OCI-M1 (cell line): ENCODE results near the gene CSNK1A1.
"Not testable (repeated sequence)": the region's sequence is repeated elsewhere in the genome, so short reads cannot be mapped to it uniquely, and the experiment has no call there.

Source experiments
- DNase-seq: peaks from one replicate; lab custom pipeline; 2025; lab: John Stamatoyannopoulos, UW

Gene CSNK1A1

GRCh38 chr5:149490599-149491485, 60.4 kb downstream of the CSNK1A1 start:
- peak; percentile 24 for DNase-seq

- no peak for DNase-seq
Observed at GRCh38 chr5:149489605-149490037, 61.6 kb downstream of the CSNK1A1 start.

- no peak for DNase-seq
Observed at GRCh38 chr5:149488645-149489306, 62.5 kb downstream of the CSNK1A1 start.

GRCh38 chr5:149487672-149488071, 63.6 kb downstream of the CSNK1A1 start:
- no peak for DNase-seq

GRCh38 chr5:149486726-149487635, 64.3 kb downstream of the CSNK1A1 start:
- no peak for DNase-seq

GRCh38 chr5:149485655-149486615, 65.3 kb downstream of the CSNK1A1 start:
- peak; percentile 28 for DNase-seq

- no peak for DNase-seq
Observed at GRCh38 chr5:149481485-149481884, 69.8 kb downstream of the CSNK1A1 start.

- DNase-seq, result no peak
Observed at GRCh38 chr5:149478761-149479160, 72.5 kb downstream of the CSNK1A1 start.

- no peak for DNase-seq
Observed at GRCh38 chr5:149475777-149476176, 75.5 kb downstream of the CSNK1A1 start.

GRCh38 chr5:149474198-149474597, 77.0 kb downstream of the CSNK1A1 start:
- DNase-seq, result no peak

- no peak for DNase-seq
Observed at GRCh38 chr5:149473441-149473840, 77.8 kb downstream of the CSNK1A1 start.

GRCh38 chr5:149472399-149472798, 78.8 kb downstream of the CSNK1A1 start:
- DNase-seq, result no peak

GRCh38 chr5:149471406-149472183, 79.6 kb downstream of the CSNK1A1 start:
- no peak for DNase-seq

GRCh38 chr5:149470942-149471341, 80.3 kb downstream of the CSNK1A1 start:
- no peak for DNase-seq

- DNase-seq, result peak; percentile 62
Observed at GRCh38 chr5:149466457-149466972, 84.7 kb downstream of the CSNK1A1 start.

- DNase-seq, result peak; percentile 17
Observed at GRCh38 chr5:149464796-149465489, 86.3 kb downstream of the CSNK1A1 start.

- DNase-seq, result not testable (repeated sequence)
Observed at GRCh38 chr5:149461907-149462306, 89.3 kb downstream of the CSNK1A1 start.

- DNase-seq, result no peak
Observed at GRCh38 chr5:149459891-149460290, 91.3 kb downstream of the CSNK1A1 start.

- DNase-seq, result no peak
Observed at GRCh38 chr5:149457393-149457763, 93.9 kb downstream of the CSNK1A1 start.
